SK-N-MC (cell line): ENCODE results near the gene SPIRE1.

Experiments used
- EZH2 ChIP-seq: fragments of 200-600 bp; sonication (generic); IDR thresholded peaks from one replicate; pipeline ENCODE4 v1.6.1; 2017; ENCODE audit warnings: antibody characterized with exemption
- FOXP2 ChIP-seq: optimal IDR thresholded peaks from 2 replicates; pipeline ENCODE3; 2011; ENCODE audit warnings: mild to moderate bottlenecking, moderate library complexity; ENCODE audit not compliant: insufficient read depth; ENCODE audit errors: extremely low read length, control extremely low read depth
- POLR2AphosphoS5 ChIP-seq: IDR thresholded peaks from 2 replicates; pipeline ENCODE4 v1.6.1; 2012; ENCODE audit warnings: mild to moderate bottlenecking, low read depth, low read length, borderline replicate concordance

DNA sequence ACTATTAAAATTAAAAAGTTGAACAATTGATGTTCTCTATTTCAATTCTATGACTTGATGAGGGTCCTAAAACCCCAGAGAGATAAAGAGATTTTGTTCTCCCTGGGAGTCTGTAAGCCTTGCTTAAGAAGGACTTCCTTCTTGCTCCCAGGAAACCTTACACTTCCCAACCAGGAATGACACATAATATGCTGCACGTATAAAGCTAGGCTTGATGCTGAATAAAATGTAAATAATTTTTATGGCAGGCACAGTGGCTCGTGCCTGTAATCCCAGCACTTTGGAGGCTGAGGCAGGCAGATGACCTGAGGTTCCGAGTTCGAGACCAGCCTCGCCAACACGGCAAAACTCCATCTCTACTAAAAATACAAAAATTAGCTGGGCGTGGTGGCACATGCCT, 27.8 kb downstream of the SPIRE1 start:
- TF ChIP-seq EZH2: no peak
- no peak for TF ChIP-seq POLR2AphosphoS5
- TF ChIP-seq FOXP2: no peak
